Measurements from ENCODE around the gene WFIKKN2.

The WFIKKN2 gene

GRCh38 chr17:50837286-50837979, 2.0 kb downstream of the WFIKKN2 start:
- no peak for DNase-seq

- no peak for DNase-seq
These were observed 2.9 kb downstream of the WFIKKN2 start for GRCh38 chr17:50837980-50838954.

- no peak for DNase-seq
These were observed 4.4 kb downstream of the WFIKKN2 start for GRCh38 chr17:50839591-50840310.

- DNase-seq = no peak
These were observed 5.0 kb downstream of the WFIKKN2 start for GRCh38 chr17:50840311-50840851.

- no peak for DNase-seq
These were observed 6.0 kb downstream of the WFIKKN2 start for GRCh38 chr17:50841277-50841948.

GRCh38 chr17:50841949-50842354, 6.6 kb downstream of the WFIKKN2 start:
- DNase-seq = peak; percentile 88

GRCh38 chr17:50842506-50843149, 7.2 kb downstream of the WFIKKN2 start:
- no peak for DNase-seq

GRCh38 chr17:50843150-50843905, 7.9 kb downstream of the WFIKKN2 start:
- DNase-seq = no peak

GRCh38 chr17:50844117-50844700, 8.8 kb downstream of the WFIKKN2 start:
- no peak for DNase-seq

- DNase-seq = no peak
These were observed 10.1 kb downstream of the WFIKKN2 start for GRCh38 chr17:50845240-50846147.

- peak; percentile 18 for DNase-seq
These were observed 12.2 kb downstream of the WFIKKN2 start for GRCh38 chr17:50847566-50847965.

GRCh38 chr17:50848039-50848438, 12.7 kb downstream of the WFIKKN2 start:
- no peak for DNase-seq

GRCh38 chr17:50848711-50849110, 13.3 kb downstream of the WFIKKN2 start:
- no peak for DNase-seq

GRCh38 chr17:50850640-50851039, 15.3 kb downstream of the WFIKKN2 start:
- DNase-seq = no peak

- no peak for DNase-seq
These were observed 17.7 kb downstream of the WFIKKN2 start for GRCh38 chr17:50853015-50853615.

GRCh38 chr17:50853781-50854180, 18.4 kb downstream of the WFIKKN2 start:
- no peak for DNase-seq

GRCh38 chr17:50855708-50856330, 20.4 kb downstream of the WFIKKN2 start:
- DNase-seq = no peak

- no peak for DNase-seq
These were observed 21.0 kb downstream of the WFIKKN2 start for GRCh38 chr17:50856431-50856830.

Measured in NCI-H1694 treated with DMSO at 0.1 percent for 48 hours (cell line).